ENCODE measurements around the gene KIF23.

DNA sequence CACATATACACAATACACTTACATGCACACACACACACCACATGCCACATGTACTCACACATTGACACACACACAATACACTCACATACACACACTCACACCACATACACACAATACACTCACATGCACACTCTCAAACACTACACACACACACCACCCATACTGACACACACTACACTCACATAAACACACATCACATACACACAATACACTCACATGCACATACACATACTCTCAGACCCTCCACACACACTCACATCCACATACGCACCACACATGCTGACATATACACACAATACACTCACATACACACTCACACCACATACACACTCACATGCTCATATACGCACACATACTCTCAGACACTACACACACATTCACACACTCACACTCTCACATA is 28.3 kb upstream of the KIF23 start:
- no peak for TF ChIP-seq EZH2 (IDR thresholded peaks at IDR 0.05; ENCODE audit: low read length)
- TF ChIP-seq, protein P1, sequence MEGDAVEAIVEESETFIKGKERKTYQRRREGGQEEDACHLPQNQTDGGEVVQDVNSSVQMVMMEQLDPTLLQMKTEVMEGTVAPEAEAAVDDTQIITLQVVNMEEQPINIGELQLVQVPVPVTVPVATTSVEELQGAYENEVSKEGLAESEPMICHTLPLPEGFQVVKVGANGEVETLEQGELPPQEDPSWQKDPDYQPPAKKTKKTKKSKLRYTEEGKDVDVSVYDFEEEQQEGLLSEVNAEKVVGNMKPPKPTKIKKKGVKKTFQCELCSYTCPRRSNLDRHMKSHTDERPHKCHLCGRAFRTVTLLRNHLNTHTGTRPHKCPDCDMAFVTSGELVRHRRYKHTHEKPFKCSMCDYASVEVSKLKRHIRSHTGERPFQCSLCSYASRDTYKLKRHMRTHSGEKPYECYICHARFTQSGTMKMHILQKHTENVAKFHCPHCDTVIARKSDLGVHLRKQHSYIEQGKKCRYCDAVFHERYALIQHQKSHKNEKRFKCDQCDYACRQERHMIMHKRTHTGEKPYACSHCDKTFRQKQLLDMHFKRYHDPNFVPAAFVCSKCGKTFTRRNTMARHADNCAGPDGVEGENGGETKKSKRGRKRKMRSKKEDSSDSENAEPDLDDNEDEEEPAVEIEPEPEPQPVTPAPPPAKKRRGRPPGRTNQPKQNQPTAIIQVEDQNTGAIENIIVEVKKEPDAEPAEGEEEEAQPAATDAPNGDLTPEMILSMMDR (optimal IDR thresholded peaks at IDR 0.05 in 1 of 3, IDR thresholded peaks at IDR 0.05 in 1 of 3, conservative IDR thresholded peaks at IDR 0.05 in 1 of 3; ENCODE audit: extremely low read depth in 1 of 3, insufficient read depth in 2 of 3, low read length in 3 of 3): no peak
